Left colon (tissue), 2 donors: ENCODE data around the gene SMIM9. TPM values are rescaled to one million over a fixed set of nuclear protein-coding genes. Genes with fewer than 3 reads are reported as not detected.
"Not testable (repeated sequence)": the region's sequence is repeated elsewhere in the genome, so short reads cannot be mapped to it uniquely, and the experiment has no call there.

Experiments used
- ATAC-seq: fragments of 200-7000 bp; cut with Tn5 transposase; one replicate; pipeline ENCODE4 v1.9.1; 2020; ENCODE audit warnings: mild to moderate bottlenecking, moderate library complexity
- DNase-seq, 2 donors: peaks; one replicate each; pipeline ENCODE4 v3.0.0-alpha.2; 2020
- intact Hi-C, 2 donors: fragments of 100-400 bp; cut with DNase I in 1 of 2; cut with micrococcal nuclease in 1 of 2; formaldehyde crosslinking; loops; one replicate each; pipeline versions ENCODE4 v1.11.2 to v1.14.0; 2022; cut with DNase I, micrococcal nuclease
- total RNA-seq, 2 donors: library from RNA; stranded (reverse); fragmentation: NEBNext Ultra II Directional; extraction: Animal tissue kit (Norgen Biotek cat#: 25700); gene quantifications; one replicate each; pipeline ENCODE4 v1.2.1, GENCODE V29; 2021
- donor health status: DM: no; HTN: no; CAD: no.
- donor health status: DM: yes; HTN: yes; CAD: no.

SMIM9 gene
- total RNA-seq, 2 donors from 2014 or later: not detected

DNA sequence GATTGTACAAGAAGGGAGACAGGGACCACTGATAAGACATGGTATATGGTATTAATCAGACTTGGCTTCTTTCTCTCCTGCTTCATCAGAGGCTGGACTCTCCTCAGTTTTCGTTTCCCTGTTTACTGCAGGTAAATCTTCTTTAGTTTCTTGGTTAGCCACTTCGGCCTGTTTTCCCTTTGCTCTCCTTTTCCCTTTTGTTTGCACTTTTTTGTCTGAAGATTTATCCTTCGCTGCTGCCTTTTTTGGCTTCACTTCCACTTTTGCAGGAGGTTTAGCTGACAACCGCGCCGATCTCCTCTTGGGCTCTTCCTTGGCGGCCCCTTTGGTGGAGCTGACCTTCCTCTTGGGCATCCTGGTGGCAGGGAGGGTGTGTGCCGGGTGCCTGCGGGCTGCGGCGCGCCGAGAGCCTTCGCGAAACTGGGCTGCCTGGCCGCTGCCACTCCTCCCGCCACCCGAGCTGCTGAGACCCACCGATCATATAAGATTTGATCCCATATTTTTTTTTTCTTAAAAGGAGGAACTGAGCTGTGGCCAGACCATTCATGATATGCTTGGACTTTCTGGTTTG lies 17.3 kb downstream of the SMIM9 start:
- DNase-seq, intact Hi-C loops, ATAC-seq: not testable (repeated sequence)

DNA sequence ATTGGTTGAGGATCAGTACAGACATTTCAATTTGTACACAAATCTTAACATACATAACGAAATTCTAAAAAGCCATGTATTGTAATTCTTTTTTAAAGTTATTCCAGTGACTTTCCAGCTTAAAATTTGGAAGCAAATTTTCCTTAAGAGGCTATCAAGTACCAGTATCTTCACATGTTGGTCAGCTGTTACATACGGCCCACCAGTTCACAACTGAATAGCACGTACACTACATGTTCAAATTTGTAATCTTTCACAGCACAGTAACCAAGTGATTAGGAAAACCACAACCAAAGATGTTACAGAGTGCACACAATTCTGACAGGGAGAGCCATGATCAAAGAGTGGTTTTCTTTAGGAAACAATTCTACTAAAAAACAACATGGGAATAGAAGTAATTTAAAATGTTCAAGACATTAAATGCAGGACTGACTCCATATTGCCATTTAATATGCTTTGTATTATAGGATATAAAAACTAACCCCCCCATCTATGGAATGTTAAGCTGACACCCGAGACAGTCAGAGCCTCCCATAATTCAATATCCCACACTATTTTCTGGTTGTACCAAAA lies 18.1 kb downstream of the SMIM9 start:
- ATAC-seq, DNase-seq, intact Hi-C loops: not testable (repeated sequence)

DNA sequence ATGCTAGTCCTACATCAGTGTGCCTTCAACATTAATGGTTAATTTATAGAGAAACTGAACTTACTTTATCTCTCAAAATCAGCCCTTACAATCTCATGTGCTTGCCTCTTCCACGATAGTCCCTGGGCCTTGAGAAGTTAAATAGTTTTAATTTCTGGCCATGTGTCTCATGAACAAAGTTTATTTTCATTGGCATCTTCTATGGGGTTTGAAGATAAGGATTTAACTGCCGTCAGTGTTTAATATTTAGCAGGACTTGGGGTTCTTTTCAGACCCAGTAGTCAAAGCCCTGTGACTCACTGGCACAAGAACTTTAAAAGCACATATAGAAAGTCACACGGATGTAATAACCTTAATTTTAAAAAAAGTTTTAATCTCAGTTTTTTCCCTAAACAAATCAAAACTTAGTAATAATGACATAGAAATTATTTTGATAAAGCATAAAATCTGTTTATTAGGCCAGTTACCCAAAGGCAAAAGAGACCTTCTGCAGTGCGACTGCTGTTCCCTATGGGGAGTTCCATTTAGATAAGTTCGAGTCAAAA lies 19.1 kb downstream of the SMIM9 start:
- intact Hi-C loops: no loop called here
- DNase-seq (no peak), ATAC-seq (no peak)

DNA sequence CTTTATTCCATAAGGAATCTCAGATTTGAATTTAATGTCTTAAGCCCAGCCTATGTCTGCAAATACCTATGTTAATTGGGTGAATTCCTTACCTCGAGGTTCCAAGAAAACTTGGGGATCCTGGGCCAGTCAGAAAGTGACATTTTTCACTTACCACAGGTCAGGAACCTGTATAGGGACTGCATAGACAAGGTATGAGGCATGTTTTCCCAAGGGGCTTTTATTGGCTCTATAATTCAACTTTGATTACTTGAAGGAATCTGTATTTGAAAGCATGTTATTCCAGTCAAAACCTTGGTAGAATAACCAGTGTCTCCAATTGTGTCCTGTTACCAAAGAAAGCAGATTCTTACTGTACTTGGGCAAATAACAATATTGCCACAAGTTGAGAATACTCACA lies 20.7 kb downstream of the SMIM9 start:
- DNase-seq (no peak), ATAC-seq (no peak)
- intact Hi-C loops: no loop called here

DNA sequence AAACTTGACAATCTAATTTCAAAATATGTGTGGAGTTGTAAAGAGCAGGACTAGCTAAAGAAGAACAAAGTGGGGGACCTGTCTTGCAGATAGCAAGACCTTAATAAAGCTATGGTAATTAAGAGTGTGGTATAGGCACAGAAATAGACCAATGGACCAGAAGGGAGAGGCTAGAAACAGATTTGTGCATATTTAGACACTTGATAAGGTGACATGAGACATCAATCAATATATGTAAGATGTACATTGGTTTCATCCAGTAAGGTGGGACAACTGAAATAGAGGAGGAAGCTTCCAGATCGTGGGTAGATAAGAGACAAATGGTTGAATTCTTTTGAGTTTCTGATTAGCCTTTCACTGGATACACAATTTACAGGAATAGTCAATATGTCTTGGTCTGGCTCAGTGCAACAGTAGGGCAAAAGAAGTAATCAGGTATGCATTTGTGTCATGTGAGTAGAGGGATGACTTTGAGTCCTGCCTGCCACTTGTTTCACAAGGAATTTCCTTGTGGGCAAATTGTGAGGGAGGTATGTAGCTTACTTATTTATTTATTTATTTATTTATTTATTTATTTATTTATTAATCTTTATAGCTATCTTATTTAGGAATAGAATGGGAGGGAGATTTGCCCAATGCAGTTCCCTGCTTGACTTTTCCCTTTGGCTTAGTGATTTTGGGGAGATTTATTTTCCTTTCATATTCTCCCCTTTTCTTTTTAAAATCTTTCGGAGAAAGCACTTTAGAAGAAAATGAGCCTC lies 21.9 kb downstream of the SMIM9 start:
- ATAC-seq: no peak
- no peak for DNase-seq
- intact Hi-C loops: no loop called here

DNA sequence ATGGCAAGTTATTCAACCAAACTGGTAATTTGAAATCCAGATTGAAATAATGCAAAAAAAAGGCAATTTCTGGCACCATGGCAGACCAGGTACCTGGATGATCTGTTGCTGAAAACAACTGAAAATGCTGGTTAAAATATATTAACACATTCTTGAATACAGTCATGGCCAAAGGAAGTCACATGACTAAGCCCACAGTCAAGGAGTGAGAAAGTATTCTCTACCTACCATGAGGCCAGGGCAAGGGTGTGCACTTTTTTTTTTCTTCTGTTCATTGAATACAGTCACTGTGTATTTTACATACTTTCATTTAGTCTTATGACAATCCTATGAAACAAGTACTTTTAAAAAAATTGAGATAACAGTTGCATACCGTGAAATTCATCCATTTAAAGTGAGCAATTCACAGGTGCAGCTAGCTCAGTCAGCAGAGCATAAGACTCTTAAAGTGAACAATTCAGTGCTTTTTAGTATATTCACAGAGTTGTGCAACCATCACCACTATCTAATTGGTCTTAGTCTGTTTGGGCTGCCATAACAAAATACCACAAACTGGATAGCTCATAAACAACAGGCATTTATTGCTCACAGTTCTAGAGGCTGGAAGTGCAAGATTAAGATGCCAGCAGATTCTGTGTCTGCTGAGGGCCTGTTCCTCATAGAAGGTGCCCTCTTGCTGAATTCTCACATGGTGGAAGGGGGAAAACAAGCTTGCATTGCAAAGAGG lies 24.4 kb downstream of the SMIM9 start:
- intact Hi-C loops: no loop called here
- DNase-seq: no peak
- ATAC-seq: no peak

DNA sequence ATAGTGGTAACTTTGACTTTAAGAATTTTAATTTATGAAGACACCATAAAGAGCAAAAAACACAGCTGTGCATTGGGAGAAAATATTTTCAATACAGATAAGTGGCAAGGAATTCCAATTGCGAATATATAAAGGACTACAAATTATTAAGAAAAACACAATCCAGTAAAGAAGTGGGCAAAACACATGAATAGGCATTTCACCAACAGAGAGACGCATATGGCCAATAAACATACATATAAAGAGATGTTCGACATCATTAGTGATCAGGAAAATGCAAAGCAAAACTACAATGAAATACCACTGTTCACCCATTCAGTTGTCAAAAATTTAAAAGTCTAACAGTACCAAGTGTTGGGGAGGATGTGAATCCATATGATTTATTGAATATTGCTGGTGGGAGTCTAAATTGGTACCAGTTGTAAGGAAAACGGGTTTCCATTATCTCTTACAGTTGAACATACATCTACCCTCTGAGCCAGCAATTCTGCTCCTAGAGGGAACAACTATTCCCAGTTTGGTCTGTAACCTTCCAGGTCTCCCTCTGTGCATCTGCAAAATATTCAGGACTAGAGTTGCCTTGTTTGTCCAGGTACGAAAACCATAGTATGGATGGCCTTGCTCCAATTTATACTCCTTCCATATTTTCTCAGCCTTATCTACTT lies 27.5 kb downstream of the SMIM9 start:
- intact Hi-C loops: no loop called here
- DNase-seq (no peak), ATAC-seq (no peak)

DNA sequence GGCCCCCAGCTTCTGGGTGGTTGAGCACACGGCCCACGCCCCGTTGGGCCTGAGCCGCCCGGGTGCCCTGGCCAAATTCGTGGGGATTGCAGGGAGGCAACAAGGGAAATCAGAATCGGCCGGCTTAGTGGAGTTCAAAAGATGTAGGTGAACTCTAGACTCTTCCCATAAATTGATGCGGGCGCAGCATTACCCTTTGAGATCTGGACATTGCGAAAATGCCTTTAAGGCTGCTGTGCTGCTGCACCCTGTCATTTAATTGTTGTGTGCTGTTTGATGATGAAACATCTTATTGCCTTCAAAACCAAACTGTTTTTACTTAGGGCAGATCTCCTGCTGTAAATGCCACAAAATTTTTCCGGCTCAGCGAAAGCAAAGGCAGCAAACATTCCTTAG lies 28.8 kb downstream of the SMIM9 start:
- ATAC-seq: peak; percentile 67
- intact Hi-C loops: no loop called here
- no peak for DNase-seq

DNA sequence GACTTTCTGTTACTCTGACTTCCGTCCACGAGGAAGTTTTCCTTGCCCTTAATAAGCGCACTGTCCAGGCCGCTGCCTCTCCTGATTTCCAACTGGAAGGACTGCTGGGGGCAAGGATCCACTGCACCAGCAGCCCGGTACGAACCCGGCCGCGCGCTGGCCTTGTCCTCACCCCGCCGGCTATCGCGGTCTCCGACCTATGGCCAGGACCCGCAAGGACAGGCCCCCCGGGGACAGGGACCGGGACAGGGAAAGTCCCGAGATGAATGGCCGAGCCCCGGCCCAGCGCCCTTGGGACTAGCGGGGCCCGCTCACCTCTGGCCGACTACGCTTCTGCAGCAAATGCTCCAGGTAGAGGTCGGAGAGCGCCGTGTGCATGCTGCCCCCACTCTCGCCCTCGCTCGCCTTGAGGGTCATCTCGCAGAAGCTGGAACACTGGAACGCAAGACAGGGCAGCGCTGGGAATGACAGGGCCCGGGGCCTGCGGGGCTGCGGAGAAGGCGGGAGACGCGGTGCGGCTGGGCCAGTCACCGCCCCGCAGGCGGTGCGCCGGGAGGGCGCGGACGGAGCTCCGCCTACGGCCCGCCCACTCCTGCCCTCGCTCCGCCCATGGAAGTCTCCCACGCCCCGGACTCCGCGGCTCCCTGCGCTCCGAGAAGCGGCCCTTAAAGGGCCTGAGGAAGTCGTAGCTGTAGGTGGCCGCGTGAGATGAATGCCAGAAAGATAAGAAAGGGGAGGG lies 29.3 kb downstream of the SMIM9 start, which contains the start of gene MPP1:
TSS of gene MPP1 (minus strand) at position 529 of the 739 bp plus-strand sequence. CDS start at position 417, 112 bp downstream.
- intact Hi-C loops: no loop called here

DNA sequence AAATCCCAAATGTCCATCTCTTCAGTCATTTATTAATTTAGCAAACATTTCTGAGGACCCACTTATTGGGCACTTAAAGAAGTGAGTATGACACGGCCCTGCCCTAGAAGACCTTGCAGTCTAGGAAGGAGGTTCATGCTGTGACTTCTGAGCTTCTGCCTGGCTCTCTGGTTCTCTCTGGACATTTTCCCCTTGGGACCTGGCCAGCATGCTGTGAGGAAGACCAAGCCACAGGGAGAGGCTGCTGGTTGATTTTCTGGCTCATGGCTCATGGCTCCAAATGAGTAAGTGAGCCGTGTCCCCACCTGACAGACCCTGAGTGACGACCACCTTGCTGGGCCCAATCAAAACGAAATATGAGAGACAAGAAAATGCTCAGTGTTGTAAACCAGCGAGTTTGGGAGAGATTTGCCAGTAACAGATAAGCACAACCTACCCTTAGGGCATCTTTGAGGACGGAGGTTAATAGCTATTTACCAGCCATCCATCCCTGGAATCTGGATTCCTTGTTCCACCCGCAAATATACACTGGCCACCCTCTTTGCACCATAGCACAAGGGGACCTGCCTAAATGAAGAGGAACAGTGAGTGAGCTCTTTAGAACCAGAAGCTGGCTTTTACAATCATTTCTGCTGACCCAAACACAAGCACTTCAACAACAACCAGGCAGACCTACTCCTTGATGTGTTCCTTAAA lies 30.1 kb downstream of the SMIM9 start:
- ATAC-seq (no peak), DNase-seq (no peak)
- intact Hi-C loops: no loop called here

More for the DNA sequence above, 29.3 kb downstream of the SMIM9 start, which contains the start of gene MPP1:
- ATAC-seq: peak; percentile 96
- peak; percentile 72 to 80 for DNase-seq

DNA sequence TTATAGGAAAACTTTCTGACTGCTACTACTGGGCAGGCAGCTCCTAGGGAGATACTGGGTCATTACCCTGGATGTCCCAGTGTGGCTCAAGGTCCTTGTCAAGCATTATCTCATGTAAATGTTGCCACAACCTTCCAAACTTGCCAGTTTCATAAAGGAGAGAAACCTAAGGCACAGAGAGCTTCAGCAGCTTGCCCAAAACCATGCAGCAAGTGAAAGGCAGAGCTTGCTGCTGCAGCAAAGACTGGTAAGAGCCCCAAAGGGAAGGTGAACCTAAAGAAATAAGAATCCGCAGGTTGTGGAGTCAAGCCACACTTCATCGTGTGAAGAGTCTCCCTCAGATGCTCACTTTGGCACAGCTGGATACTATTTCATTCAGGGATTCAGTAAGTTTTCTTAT lies 31.5 kb downstream of the SMIM9 start:
- DNase-seq (no peak), ATAC-seq (no peak)
- intact Hi-C loops: no loop called here

DNA sequence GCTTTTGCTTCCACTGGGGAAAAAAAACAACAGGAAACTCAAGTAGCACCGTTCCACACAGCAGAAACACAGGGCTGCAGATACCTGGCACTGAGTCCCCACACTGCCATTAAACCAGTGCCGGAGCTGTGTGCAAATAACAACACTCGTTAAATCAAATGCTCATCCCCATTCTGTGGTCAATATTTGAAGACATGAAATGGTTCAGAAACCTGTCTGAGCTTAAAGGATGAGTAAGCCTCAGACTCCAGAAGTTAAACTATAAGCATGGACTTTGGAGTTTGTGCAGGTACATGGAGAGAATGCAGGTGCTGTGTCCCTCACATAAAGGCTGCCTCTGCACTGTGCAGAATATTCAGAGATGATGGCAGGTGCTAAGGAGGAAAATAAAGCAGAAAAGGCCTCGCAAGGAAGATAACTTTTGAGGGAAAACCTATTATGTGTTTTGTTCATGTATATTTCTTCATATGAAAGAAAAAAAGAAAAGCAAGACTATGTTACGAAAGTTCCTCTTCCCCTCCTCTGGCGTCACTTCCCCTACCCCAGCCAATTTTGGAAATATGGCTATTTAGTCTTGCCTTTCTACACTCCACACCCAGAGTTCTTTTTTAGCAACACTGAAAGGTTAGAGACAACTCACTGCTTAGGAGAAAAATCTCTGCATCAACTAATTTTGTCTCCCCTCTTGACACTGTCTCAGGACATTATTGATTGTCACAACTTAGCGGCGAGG lies 33.8 kb downstream of the SMIM9 start:
- ATAC-seq (peak; percentile 54), DNase-seq (no peak)
- intact Hi-C loops: no loop called here

DNA sequence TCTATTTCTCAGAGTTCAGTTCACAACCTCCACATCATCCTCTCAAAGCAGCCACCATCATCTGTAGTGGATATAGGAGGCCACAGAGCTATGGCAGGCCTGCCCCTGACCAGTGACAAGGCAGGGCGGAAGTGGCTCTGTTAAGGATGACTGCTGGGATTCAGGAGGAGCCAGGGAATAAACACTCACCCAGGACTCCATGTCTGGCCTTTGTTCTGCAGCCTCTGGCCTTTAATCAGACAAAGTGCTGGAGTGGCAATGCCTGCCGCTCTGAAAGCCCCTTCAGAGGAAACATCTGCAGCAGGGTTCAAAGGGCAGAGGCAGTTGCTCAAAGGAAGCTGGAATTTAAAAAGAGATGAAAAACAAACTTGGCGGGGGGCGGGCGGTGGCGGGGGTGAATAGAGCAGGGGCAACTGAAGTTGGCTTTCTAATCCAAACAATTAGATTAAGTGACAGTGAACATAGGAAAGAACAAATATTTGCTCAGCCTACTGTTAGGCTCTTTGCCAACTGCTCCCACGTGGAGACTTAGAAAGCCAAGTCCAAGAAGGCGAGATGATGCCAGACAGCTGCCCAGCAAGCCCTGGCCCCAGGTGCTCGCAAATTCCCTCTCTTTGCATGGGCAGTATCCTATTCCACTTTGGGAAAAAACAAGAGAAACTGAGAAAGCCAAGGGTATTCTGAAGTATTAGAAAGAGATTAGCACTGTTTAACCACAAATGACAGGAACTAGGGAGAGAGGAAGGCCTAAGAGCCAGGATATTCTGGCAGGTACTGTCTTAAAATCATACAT lies 34.7 kb downstream of the SMIM9 start:
- intact Hi-C loops: no loop called here
- ATAC-seq (peak; percentile 75), DNase-seq (peak; percentile 50 to 52)

DNA sequence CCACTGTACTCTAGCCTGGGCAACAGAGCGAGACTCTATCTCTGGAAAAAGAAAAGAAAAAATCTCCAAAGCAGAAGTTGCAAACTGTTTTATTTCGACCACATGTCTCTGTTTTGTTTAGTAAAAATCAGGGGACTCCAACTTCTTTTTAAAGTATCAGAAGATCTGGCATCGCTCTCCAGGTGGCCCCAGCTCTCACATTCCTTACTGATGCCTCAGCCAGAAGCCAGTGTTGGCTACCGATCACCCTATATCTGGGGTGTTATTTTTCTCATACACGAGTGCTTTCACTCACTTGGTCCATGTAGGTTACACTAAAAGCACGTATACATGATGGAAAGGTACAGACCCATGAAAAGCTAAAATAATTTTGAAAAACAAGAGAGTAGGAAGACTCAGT lies 37.5 kb downstream of the SMIM9 start:
- DNase-seq (no peak), ATAC-seq (no peak)
- intact Hi-C loops: no loop called here

DNA sequence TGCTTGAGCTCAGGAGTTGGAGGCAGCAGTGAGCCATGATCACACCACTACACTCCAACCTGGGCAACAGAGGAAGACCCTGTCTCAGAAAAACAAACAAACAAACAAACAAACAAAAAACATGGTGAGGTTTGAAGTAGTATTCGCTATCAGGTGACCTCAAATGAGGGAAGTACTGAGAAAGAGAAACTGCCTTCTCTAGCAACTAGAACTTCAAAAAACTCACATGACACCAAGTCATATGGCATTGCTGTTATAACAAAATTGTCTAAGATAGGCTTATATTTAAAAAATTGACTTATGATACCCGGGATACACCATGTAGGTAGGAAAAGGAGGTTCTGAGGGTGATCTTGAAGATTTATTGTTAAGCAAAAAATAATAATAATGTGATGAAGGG lies 39.4 kb downstream of the SMIM9 start:
- intact Hi-C loops: no loop called here
- DNase-seq: no peak
- ATAC-seq: no peak

DNA sequence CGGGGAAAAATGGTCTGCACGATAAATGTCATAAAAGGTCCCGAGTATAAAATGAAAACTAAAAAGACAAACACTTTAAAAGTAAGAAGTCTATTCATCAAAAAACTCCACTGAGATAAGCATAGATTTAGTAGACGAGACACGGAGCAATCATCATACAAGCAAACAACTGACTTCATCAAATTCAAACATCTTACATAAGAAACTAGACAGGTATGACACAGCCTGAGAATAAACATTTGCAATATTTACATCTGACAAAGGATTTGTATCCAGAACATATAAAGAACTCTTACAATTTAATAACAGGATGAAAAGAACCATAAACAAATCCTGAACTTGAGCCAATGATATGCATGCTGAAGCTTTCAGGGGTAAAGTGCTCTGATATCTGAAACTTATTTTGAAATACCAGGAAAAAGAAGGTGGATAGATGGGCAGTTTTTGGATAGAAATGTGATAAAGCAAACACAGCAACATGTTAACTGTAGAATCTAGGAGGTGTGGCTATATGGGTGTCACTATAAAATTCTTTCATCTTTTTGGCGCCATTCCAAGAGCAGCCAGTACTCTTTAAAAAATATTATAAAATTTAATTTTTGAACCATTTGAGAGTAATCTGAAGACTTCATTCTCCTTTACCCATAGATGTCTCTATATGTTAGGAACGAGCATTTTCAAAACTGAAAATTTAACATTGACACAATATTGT lies 41.2 kb downstream of the SMIM9 start:
- intact Hi-C loops: no loop called here
- DNase-seq (no peak), ATAC-seq (no peak)
